OCI-LY1 (cell line): ENCODE data around the gene GZMM.

ENCODE experiments used
- CTCF ChIP-seq: fragments of 200-600 bp; sonication (generic), shearing (Covaris generic); IDR thresholded peaks from 2 replicates; pipeline ENCODE4 v1.5.1; 2017; ENCODE audit warnings: mild to moderate bottlenecking, antibody characterized with exemption, low read length, moderate library complexity, mixed read lengths
- EZH2 ChIP-seq: fragments of 200-600 bp; sonication (generic), shearing (Covaris generic); IDR thresholded peaks from 2 replicates; pipeline ENCODE4 v1.8.0; 2017; ENCODE audit warnings: borderline replicate concordance, mixed run types, mild to moderate bottlenecking, antibody characterized with exemption, low read length, moderate library complexity, mixed read lengths

GRCh38 chr19:506404-507285 lies 37.2 kb upstream of the GZMM start:
- TF ChIP-seq CTCF, result peak; percentile 93
- no peak for TF ChIP-seq EZH2
